ENCODE results near the gene PDE6G.

GRCh38 chr17:81688616-81689015 lies 32.3 kb upstream of the PDE6G start:
- TF ChIP-seq, protein P1, sequence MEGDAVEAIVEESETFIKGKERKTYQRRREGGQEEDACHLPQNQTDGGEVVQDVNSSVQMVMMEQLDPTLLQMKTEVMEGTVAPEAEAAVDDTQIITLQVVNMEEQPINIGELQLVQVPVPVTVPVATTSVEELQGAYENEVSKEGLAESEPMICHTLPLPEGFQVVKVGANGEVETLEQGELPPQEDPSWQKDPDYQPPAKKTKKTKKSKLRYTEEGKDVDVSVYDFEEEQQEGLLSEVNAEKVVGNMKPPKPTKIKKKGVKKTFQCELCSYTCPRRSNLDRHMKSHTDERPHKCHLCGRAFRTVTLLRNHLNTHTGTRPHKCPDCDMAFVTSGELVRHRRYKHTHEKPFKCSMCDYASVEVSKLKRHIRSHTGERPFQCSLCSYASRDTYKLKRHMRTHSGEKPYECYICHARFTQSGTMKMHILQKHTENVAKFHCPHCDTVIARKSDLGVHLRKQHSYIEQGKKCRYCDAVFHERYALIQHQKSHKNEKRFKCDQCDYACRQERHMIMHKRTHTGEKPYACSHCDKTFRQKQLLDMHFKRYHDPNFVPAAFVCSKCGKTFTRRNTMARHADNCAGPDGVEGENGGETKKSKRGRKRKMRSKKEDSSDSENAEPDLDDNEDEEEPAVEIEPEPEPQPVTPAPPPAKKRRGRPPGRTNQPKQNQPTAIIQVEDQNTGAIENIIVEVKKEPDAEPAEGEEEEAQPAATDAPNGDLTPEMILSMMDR (IDR thresholded peaks at IDR 0.05), result no peak
- TF ChIP-seq POLR2A (IDR thresholded peaks at IDR 0.05), result no peak

All from uterus (tissue), 2 donors.